ENCODE measurements around the gene SENP6.
"Not testable (repeated sequence)": the region's sequence is repeated elsewhere in the genome, so short reads cannot be mapped to it uniquely, and the experiment has no call there.

SENP6 gene

GRCh38 chr6:75723382-75723781, 121.7 kb downstream of the SENP6 start:
- no peak overlapping the region for H3K27ac Mint-ChIP-seq
- no peaks in the 10 kb centered on the region for H3K9me3 Mint-ChIP-seq
- no peak overlapping the region for H3K4me3 Mint-ChIP-seq
- H3K27me3 Mint-ChIP-seq (ENCODE audit: low read depth): no peaks in the 10 kb centered on the region
- H3K36me3 Mint-ChIP-seq (ENCODE audit: low read depth): peaks cover 1% of the 10 kb centered on the region
- H3K4me1 Mint-ChIP-seq (ENCODE audit: low read depth): no peaks in the 10 kb centered on the region

- H3K27me3 Mint-ChIP-seq (ENCODE audit: low read depth): peaks cover 3% of the 10 kb centered on the region
- H3K4me1 Mint-ChIP-seq (ENCODE audit: low read depth): no peaks in the 10 kb centered on the region
- H3K4me3 Mint-ChIP-seq: no peak overlapping the region
Measured at GRCh38 chr6:75727206-75727605, 125.5 kb downstream of the SENP6 start.

GRCh38 chr6:75731029-75731428, 129.3 kb downstream of the SENP6 start:
- not testable (repeated sequence) for H3K27ac Mint-ChIP-seq; H3K4me1 Mint-ChIP-seq (ENCODE audit: low read depth); H3K27me3 Mint-ChIP-seq (ENCODE audit: low read depth)

More at GRCh38 chr6:75727206-75727605, 125.5 kb downstream of the SENP6 start:
- Mint-ChIP-seq H3K9me3 (no peaks in the 10 kb centered on the region), H3K27ac (no peak overlapping the region), H3K36me3 (ENCODE audit: low read depth) (no peaks in the 10 kb centered on the region)

GRCh38 chr6:75735491-75736186, 134.0 kb downstream of the SENP6 start:
- H3K36me3 Mint-ChIP-seq (ENCODE audit: low read depth): no peaks in the 10 kb centered on the region
- no peak overlapping the region for H3K27ac Mint-ChIP-seq
- H3K9me3 Mint-ChIP-seq: no peaks in the 10 kb centered on the region
- no peaks in the 10 kb centered on the region for H3K4me1 Mint-ChIP-seq (ENCODE audit: low read depth)
- peaks cover 6% of the 10 kb centered on the region for H3K27me3 Mint-ChIP-seq (ENCODE audit: low read depth)
- no peak overlapping the region for H3K4me3 Mint-ChIP-seq

More at GRCh38 chr6:75731029-75731428, 129.3 kb downstream of the SENP6 start:
- not testable (repeated sequence) for H3K4me3 Mint-ChIP-seq; H3K9me3 Mint-ChIP-seq; H3K36me3 Mint-ChIP-seq (ENCODE audit: low read depth)

GRCh38 chr6:75743971-75744370, 142.3 kb downstream of the SENP6 start:
- Mint-ChIP-seq H3K4me1 (ENCODE audit: low read depth) (peaks cover 6% of the 10 kb centered on the region), H3K27ac (no peak overlapping the region), H3K9me3 (no peaks in the 10 kb centered on the region), H3K4me3 (no peak overlapping the region), H3K36me3 (ENCODE audit: low read depth) (peaks cover 2% of the 10 kb centered on the region), H3K27me3 (ENCODE audit: low read depth) (peaks cover 41% of the 10 kb centered on the region)

GRCh38 chr6:75745404-75745803, 143.7 kb downstream of the SENP6 start:
- Mint-ChIP-seq H3K4me1 (ENCODE audit: low read depth) (peaks cover 8% of the 10 kb centered on the region), H3K9me3 (no peaks in the 10 kb centered on the region), H3K36me3 (ENCODE audit: low read depth) (peaks cover 2% of the 10 kb centered on the region), H3K4me3 (no peak overlapping the region), H3K27me3 (ENCODE audit: low read depth) (peaks cover 52% of the 10 kb centered on the region), H3K27ac (no peak overlapping the region)

- Mint-ChIP-seq H3K27me3 (ENCODE audit: low read depth) (peaks cover 60% of the 10 kb centered on the region), H3K9me3 (no peaks in the 10 kb centered on the region), H3K27ac (no peak overlapping the region), H3K36me3 (ENCODE audit: low read depth) (peaks cover 2% of the 10 kb centered on the region), H3K4me3 (no peak overlapping the region), H3K4me1 (ENCODE audit: low read depth) (peaks cover 8% of the 10 kb centered on the region)
Measured at GRCh38 chr6:75746221-75746620, 144.5 kb downstream of the SENP6 start.

GRCh38 chr6:75747152-75747992, 145.7 kb downstream of the SENP6 start:
- Mint-ChIP-seq H3K27ac (no peak overlapping the region), H3K9me3 (no peaks in the 10 kb centered on the region), H3K27me3 (ENCODE audit: low read depth) (peaks cover 64% of the 10 kb centered on the region), H3K4me1 (ENCODE audit: low read depth) (peaks cover 8% of the 10 kb centered on the region), H3K4me3 (peak overlapping the region; percentile 28), H3K36me3 (ENCODE audit: low read depth) (peaks cover 2% of the 10 kb centered on the region)

GRCh38 chr6:75748003-75748742, 146.5 kb downstream of the SENP6 start:
- Mint-ChIP-seq H3K9me3 (no peaks in the 10 kb centered on the region), H3K27me3 (ENCODE audit: low read depth) (peaks cover 71% of the 10 kb centered on the region), H3K4me1 (ENCODE audit: low read depth) (peaks cover 8% of the 10 kb centered on the region), H3K4me3 (peak overlapping the region; percentile 76), H3K27ac (no peak overlapping the region), H3K36me3 (ENCODE audit: low read depth) (peaks cover 2% of the 10 kb centered on the region)

- no peak within 1 kb of the TSS for H3K27ac Mint-ChIP-seq
- no peaks in the 10 kb centered on the region for H3K9me3 Mint-ChIP-seq
- peaks cover 10% of the 10 kb centered on the region for H3K4me1 Mint-ChIP-seq (ENCODE audit: low read depth)
- peaks cover 68% of the 10 kb centered on the region for H3K27me3 Mint-ChIP-seq (ENCODE audit: low read depth)
- H3K4me3 Mint-ChIP-seq: peak within 1 kb of the TSS; percentile 84
- H3K36me3 Mint-ChIP-seq (ENCODE audit: low read depth): peaks cover 2% of the 10 kb centered on the region
Measured at GRCh38 chr6:75748743-75749538, 147.3 kb downstream of the SENP6 start, which contains the start of gene MYO6. TSS of gene MYO6 (plus strand) at chr6:75749239. CDS start at chr6:75817548, 68,309 bp downstream.

GRCh38 chr6:75751443-75751842, 149.8 kb downstream of the SENP6 start:
- H3K36me3 Mint-ChIP-seq (ENCODE audit: low read depth): peaks cover 2% of the 10 kb centered on the region

GRCh38 chr6:75752365-75752764, 150.7 kb downstream of the SENP6 start:
- peaks cover 2% of the 10 kb centered on the region for H3K36me3 Mint-ChIP-seq (ENCODE audit: low read depth)
- H3K9me3 Mint-ChIP-seq: no peaks in the 10 kb centered on the region
- no peak overlapping the region for H3K4me3 Mint-ChIP-seq
- no peak overlapping the region for H3K27ac Mint-ChIP-seq
- H3K27me3 Mint-ChIP-seq (ENCODE audit: low read depth): peaks cover 58% of the 10 kb centered on the region
- H3K4me1 Mint-ChIP-seq (ENCODE audit: low read depth): peaks cover 10% of the 10 kb centered on the region

More at GRCh38 chr6:75751443-75751842, 149.8 kb downstream of the SENP6 start:
- Mint-ChIP-seq H3K4me1 (ENCODE audit: low read depth) (peaks cover 10% of the 10 kb centered on the region), H3K27ac (no peak overlapping the region), H3K4me3 (no peak overlapping the region), H3K9me3 (no peaks in the 10 kb centered on the region), H3K27me3 (ENCODE audit: low read depth) (peaks cover 63% of the 10 kb centered on the region)

GRCh38 chr6:75755704-75756103, 154.0 kb downstream of the SENP6 start:
- H3K4me1 Mint-ChIP-seq (ENCODE audit: low read depth): peaks cover 2% of the 10 kb centered on the region
- H3K27me3 Mint-ChIP-seq (ENCODE audit: low read depth): peaks cover 55% of the 10 kb centered on the region
- no peak overlapping the region for H3K27ac Mint-ChIP-seq
- no peaks in the 10 kb centered on the region for H3K9me3 Mint-ChIP-seq
- no peak overlapping the region for H3K4me3 Mint-ChIP-seq
- H3K36me3 Mint-ChIP-seq (ENCODE audit: low read depth): no peaks in the 10 kb centered on the region

GRCh38 chr6:75757295-75757694, 155.6 kb downstream of the SENP6 start:
- peaks cover 51% of the 10 kb centered on the region for H3K27me3 Mint-ChIP-seq (ENCODE audit: low read depth)
- no peaks in the 10 kb centered on the region for H3K9me3 Mint-ChIP-seq
- H3K4me1 Mint-ChIP-seq (ENCODE audit: low read depth): peaks cover 2% of the 10 kb centered on the region
- H3K36me3 Mint-ChIP-seq (ENCODE audit: low read depth): no peaks in the 10 kb centered on the region
- no peak overlapping the region for H3K27ac Mint-ChIP-seq
- no peak overlapping the region for H3K4me3 Mint-ChIP-seq

Data from T-helper 1 cell treated with Interleukin-12 subunit alpha and Interleukin-12 subunit beta and Interleukin-4 antibody, amounts not matched to agents 30 μg/mL and 1 μg/mL, for 36 hours (primary cell).